HG02588 (cell line): Measurements from ENCODE around the gene DHCR7.

Experiments
- ATAC-seq: cut with Tn5 transposase; IDR thresholded peaks from one replicate; pipeline ENCODE4 v1.9.1; 2021; ENCODE audit warnings: mild to moderate bottlenecking, moderate library complexity; ENCODE audit not compliant: unreplicated experiment

Gene DHCR7, protein sequence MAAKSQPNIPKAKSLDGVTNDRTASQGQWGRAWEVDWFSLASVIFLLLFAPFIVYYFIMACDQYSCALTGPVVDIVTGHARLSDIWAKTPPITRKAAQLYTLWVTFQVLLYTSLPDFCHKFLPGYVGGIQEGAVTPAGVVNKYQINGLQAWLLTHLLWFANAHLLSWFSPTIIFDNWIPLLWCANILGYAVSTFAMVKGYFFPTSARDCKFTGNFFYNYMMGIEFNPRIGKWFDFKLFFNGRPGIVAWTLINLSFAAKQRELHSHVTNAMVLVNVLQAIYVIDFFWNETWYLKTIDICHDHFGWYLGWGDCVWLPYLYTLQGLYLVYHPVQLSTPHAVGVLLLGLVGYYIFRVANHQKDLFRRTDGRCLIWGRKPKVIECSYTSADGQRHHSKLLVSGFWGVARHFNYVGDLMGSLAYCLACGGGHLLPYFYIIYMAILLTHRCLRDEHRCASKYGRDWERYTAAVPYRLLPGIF

DNA sequence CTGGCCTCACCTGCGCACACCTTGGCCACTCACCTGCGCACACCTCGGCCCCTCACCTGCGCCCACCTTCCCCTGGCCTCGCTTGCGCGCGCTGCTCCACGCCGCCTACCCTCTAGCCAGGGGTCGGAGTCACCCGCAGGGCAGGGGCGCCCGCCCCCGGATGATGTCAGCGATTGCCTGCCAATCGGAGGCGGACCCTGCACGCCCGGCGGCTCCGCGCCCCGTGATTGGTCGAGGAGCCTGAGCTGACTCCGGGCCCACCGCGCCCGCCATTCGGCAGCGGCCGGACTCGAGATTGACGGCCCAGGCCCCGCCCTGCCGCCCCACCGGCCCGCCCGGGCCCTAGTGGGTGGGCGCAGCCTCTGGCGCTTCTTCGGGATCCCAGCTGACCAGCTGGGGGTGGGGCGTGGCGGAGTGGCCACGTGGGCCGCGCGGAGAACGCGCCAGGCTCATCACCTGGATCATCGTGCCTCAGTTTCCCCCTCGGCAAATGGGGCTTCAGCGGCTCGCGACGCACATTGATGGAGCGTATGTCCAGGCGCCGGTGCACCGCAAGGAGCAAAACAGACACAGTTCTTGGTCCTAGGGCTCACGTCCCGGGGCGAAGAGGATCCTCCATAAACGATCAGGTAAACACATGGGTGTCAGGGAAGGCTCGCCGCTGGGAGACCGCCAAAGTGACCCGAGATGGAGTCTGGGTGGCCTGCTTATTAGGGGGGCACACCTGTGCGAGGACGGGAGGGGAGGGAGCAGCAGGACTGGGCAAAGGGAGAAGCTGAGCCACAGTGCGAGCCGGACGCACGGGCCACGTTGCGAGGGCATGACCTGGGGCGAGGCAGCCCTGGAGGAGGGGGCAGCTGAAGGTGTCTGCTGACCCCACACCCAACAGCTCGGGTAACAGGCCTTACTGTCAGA, at the start of gene DHCR7:
DHCR7 (minus strand) TSS at position 137 of the 915 bp plus-strand sequence. CDS start 3,441 bp downstream, outside the sequence.
- ATAC-seq: peak; percentile 80

DNA sequence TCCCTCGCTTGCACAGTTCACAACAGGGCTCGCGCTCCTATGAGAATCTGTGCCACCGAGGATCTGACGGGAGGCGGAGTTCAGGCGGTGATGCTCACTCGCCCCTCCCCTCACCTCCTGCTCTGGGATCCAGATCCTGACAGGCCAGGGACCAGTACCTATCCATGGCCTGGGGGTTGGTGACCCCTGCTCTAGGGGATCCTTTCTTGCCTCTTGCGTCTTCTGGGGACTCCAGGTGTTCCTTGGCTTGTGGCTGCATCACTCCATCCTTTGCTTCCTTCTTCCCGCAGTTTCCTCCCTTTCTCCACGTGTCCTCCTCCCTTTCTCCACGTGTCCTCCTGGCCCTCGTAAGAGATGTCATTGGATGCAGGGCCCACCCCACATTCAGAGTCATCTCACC, 48.2 kb upstream of the DHCR7 start:
- ATAC-seq: no peak

DNA sequence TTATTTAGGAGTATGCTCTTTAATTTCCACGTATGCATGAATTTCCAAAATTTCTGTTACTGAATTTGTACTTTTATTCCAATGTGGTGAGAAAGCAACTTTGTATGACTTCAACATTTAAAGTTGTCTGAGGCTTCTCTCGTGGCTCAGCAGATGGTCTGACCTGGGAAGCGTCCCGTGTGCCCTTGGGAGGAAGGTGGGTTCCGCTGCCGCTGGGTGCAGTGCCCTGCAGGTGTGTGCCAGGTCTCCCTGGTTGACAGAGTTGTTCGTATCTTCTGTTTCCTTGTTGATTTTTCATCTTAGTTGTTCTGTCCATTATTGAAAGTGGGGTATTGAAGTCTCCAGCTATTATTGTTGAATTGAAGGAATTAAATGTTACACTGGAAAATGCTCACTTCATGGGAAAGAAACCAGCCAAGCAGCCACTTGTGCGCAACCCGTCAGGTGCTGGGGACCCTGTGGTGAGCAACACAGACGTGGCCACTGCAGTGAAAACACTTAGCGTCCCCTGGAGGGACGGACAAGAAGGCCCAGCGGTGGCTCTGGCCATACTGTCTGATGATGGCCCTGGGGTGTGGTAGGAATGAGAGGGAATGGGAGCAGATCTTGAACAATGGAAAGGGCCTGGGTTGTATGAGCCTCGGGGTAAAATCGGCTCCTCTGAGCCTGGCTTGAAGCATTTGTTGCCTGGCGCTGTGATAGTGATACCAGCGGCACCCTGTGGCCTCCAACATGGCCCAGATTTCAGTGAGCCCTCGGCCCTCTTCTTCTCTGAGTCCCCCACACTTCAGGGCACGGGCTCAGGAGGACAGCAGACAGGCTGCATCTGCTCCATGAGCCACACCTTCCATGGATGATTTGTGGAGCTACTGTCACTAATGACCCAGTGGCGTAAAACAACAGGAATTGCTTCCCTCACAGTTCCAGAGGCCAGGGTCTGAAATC, 47.4 kb upstream of the DHCR7 start:
- ATAC-seq: no peak

DNA sequence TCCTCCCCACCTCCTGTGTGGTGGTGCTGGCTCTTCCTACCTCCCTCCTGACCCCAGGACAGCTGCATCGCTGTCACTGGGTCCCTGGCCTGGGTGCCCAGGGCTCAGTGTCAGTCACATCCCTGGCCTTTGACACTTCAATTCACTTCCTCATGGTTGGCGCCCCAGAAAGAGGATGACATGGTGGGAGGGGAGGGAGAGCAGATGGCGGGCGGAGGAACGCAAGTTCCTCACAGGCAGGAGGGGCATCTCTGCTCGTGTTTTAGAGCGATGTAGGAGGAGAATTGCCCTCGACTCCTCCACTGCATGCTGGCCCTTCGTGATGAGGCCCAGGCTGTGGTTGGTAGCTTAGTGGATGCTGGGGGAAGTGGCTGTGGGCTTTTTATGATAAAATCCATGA, 43.7 kb upstream of the DHCR7 start:
- ATAC-seq: no peak

DNA sequence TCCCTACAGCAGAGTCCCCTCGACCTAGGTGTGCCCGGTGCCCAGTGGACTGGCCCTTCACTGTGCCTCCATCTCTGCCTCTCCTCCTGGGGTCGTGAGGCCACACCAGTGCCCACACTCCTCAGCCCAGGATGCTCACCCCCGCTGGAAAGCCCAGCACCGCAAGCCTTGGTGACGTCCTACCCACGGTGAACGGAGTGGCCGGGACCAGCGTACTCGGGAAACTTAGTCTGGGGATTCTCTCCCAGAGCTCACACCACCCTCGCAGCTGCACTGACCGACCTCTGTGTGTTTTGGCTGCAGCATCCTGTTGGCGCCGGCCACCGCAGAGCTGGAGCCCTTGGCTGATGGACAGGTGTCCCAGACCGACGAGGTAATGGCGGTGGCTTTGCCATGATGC, 43.3 kb upstream of the DHCR7 start:
- no peak for ATAC-seq

DNA sequence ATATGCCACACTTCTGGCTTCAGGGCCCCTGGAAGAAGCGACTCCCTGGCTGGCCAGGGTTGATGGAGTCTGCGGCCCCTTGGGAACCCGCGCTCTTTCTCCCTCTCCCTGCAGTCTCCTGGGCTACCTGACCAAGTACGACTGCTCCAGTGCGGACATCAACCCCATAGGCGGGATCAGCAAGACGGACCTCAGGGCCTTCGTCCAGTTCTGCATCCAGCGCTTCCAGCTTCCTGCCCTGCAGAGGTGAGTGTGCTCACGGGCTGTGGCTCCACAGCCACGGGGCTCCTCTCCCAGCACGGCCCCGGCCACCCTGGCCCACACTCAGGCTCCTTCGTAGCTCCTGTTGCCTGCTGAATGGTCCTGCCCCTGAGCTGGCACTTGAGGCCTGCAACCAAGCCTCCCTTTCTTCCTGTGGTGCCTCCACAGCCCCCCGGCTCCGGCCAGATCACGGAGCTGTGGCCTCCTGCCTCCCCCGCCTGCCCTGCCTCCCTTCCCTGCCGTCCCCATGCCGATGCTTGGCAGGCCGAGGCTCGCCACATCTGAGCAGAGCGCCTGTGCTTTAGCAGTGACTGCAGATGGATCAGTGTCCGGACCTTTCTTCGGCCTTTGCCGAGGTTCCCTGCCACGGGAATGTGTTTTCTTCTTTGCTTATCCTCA, 42.7 kb upstream of the DHCR7 start:
- no peak for ATAC-seq

DNA sequence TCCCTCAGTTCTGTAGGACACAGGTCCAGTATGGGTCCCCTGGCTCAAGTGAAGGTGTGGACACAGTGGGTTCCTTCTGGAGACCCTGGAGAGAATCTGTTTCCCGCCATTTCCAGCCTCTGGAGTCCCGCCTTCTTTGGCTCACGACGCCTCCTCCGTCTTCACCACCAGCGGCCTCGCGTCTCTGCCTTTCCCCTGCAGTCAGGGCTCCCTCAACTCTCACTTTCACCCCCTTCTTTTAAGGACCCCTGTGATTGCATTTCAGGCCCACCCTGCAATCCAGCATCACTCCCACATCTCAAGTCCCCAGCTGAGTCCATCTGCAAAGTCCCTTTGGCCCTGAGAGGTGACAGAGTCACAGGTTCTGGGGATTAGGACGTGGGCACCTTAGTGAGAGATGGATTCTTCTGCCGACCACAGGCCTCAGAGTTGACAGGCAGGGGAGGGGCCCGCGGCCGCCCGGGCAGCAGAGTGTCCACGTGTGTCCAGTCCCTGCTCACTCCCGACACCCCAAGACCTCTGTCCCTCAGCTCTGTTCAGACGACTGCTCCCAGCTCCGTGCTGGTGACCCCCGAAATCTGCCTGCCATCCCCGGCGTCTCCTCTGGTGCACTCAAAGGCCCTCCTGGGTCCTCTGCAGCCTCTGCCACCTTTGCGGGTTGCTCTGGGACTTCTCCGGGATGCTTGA, 42.0 kb upstream of the DHCR7 start:
- no peak for ATAC-seq

DNA sequence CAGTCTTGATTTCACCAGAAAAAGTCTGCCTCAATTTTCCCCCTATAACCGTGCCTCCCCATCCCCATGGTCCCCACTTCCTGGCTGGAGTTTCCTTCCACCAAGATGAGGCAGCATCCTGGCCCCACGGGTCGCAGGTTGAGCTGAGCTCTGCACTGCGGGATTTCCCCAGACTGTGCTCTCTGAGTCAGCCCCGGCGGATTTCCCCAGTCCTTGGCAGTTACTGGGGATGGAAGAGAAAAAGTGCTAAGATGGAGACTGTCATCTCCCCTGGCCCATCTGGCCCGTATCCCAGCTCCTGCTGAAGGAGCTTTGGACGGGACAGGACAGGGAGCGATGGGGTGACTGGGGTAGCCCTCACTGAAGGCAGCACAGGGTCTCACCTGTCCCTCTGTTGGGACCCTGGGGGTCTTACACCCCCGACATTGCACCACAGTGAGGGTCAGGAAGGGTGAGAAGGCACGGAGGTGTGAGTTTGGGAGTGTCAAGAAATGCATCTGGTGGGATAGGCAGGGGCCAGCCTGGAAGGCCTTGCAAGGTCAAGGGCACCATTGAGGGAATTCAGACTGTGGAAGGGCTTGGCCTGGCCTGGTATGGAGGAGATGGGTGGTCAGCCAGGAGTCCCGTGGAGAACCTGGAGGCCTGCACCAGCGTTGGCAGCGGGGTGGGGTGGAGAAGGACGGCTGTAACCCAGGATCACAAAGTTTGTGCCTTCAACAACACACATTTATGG, 41.3 kb upstream of the DHCR7 start:
- ATAC-seq: peak; percentile 70

DNA sequence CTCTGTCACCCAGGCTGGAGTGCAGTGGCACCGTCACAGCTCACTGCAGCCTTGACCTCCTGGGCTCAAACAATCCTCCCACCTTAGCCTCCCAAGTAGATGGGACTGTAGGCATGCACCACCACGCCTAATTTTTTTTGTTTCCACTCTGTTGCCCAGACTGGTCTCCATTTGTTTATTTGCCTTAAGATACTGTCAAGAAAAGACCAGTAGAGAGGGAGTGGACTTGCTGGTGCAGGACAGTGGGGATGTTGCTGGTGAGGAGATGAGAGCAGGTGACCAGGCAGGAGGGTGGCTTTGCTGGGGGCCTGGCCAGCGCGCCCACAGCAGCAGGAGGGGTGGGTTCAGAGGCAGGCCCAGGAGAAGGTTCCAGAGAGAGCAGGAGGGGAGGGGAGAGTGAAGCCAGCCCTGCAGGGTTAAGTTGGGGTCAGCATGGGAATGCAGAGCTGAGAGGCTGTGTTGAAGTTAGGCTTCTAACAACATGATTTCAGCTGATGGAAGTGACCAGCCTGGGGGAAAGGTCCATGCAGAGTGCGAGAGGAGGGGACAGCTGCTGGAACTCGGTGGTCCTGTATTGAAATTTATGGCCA, 40.6 kb upstream of the DHCR7 start:
- no peak for ATAC-seq

DNA sequence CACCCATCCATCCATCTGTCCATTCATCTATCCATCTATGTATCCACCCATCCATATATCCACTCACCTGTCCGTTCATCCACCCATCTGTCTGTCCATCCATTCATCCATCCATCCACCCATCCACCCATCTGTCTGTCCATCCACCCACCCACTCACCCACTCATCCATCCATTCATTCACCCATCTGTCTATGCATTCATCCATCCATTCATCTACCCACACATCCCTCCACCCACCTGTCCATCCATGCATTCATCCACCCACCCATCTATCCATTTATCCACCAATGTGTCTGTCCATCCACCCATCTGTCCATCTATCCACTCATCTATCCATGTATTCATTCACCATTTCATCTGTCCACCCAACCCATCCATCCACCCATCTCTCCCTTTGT, 38.1 kb upstream of the DHCR7 start:
- no peak for ATAC-seq

DNA sequence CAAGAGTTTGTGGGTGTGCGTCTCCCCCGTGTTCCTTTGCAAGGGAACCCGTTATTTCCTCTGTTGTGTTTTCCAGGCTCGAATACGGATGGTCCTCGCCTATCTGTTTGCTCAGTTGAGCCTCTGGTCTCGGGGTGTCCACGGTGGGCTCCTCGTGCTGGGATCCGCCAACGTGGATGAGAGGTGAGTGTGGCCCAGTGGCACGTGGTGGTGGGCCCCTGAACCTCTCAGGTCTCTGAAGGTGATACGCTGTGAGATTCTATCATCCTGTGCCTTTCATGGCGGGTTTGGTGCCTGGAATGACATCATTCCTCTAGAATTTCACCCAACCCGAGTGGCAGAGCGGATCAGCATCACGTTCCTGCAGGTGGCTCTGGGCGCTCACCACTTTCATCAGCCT, 37.3 kb upstream of the DHCR7 start:
- ATAC-seq: no peak

DNA sequence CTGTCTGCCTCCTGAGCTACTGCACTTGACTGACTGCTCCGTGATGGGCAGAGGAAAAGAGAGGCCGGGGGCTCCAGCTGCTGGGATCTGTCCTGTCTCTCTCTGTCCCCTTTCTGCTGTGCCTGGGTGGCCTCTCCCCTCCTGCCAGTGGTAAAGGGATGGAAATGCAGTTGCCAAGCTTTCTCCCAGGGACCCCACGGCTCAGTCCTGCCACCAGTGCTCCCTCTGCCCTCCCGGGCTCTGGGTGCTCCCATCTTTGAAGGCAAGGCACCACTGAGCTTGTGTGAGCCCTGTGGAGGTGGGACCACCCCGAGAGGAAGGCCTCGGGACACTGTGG, 36.8 kb upstream of the DHCR7 start:
- no peak for ATAC-seq

DNA sequence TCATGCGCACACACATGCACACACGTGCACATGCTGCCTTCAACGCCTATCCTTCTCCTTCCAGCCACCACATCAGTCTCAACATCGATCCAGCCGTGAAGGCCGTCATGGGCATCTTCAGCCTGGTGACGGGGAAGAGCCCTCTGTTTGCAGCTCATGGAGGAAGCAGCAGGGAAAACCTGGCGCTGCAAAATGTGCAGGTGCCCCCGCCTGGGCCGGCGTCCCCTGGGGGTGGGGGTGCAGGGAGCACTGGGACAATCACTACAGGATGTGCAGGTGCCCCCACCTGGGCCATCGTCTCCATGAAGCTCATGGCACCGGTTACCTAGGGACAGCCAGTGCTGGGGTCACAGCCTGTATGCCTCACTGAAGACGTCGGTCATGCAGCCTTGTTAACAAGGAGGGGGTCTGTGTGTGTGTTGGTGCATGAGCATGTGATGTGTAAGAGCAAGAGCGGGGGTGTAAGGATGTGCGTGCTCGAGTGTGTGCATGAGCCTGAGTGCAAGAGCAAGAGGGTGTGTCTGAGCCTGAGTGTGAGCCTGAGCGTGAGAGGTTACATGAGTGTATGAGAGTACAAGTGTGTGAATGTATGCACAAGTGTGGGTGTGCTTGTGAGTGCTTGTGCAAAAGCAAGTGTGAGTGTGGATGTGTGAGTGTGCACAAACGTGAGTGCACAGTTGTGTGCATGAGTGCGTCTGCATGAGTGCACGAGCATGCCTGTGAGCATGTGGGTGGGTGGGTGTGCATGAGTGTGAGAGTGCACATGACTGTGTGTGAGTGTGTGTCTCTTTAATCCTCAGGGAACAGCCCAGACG, 36.3 kb upstream of the DHCR7 start:
- ATAC-seq: no peak

DNA sequence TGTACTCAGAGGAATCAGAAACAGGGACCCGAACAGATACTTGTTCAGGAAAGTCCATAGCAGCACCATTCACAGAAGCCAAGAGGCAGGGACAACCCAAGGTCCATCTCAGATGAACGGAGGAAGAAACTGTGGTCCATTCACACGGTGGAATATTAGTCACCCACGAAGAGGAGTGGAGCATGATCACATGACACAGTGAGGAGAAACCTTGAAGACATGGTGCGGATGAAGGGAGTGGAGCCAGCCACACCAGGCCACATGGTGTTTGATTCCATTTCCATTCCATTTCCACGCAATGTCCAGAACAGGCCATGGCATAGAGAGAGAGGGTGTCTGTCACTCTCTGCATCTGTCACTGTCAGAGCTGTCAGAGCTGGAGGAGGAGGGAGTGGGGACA, 35.5 kb upstream of the DHCR7 start:
- no peak for ATAC-seq

DNA sequence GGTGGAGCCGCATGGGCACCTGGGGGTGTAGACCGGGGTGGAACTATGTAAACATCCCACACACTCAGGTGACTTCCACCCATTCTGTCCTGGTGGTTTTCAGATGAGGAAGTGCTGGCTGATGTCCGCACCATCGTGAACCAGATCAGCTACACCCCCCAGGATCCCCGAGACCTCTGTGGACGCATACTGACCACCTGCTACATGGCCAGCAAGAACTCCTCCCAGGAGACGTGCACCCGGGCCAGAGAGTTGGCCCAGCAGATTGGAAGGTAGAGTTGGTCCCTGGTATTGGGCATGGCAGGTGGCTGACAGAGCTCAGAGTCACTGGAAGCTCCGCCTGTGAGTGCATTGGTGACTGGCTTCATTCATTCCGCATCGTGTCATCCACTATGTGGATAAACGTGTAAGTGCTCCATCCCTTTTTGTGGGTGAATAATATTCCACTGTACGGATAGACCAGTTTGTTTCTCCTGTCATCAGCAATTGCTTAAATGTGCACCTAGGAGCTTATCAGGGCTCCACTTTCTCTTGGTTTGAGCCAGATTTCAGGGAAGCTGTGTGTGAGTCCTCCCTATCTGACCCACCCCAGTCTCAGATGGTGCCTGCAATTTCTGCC, 34.7 kb upstream of the DHCR7 start:
- no peak for ATAC-seq

DNA sequence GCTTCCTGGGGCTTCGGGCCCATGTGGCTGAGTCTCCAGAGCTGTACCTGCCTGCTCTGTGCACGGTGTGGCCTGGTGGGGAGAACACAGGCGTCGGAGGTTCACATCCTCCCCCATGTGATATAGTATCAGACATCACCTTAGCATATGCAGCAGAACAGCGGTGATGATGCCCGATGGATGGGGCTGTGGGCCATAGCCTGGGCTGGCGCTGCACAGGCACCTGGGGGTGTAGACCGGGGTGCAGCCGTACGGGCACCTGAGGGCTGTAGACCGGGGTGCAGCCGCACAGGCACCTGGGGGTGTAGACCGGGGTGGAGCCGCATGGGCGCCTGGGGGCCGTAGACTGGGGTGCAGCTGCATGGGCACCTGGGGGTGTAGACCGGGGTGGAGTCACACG, 34.0 kb upstream of the DHCR7 start:
- no peak for ATAC-seq
